ENCODE data around the gene DPYSL4.
A peak's percentile ranks its signal among the peaks of the same experiment; 100 is the strongest.

Gene DPYSL4

GRCh38 chr10:132164761-132165278 lies 21.9 kb upstream of the DPYSL4 start:
- peak; percentile 13 for DNase-seq

GRCh38 chr10:132165416-132165980 lies 21.2 kb upstream of the DPYSL4 start:
- DNase-seq: no peak

- DNase-seq: no peak
Observed at GRCh38 chr10:132166216-132166950, 20.4 kb upstream of the DPYSL4 start.

GRCh38 chr10:132167041-132167674 lies 19.6 kb upstream of the DPYSL4 start:
- DNase-seq: no peak

- no peak for DNase-seq
Observed at GRCh38 chr10:132167976-132168375, 18.8 kb upstream of the DPYSL4 start.

- no peak for DNase-seq
Observed at GRCh38 chr10:132168571-132169030, 18.1 kb upstream of the DPYSL4 start.

GRCh38 chr10:132169031-132169765 lies 17.6 kb upstream of the DPYSL4 start:
- no peak for DNase-seq

- no peak for DNase-seq
Observed at GRCh38 chr10:132169766-132170560, 16.8 kb upstream of the DPYSL4 start.

- DNase-seq: no peak
Observed at GRCh38 chr10:132170561-132171361, 16.0 kb upstream of the DPYSL4 start.

- no peak for DNase-seq
Observed at GRCh38 chr10:132172091-132173066, 14.4 kb upstream of the DPYSL4 start.

GRCh38 chr10:132173185-132173584 lies 13.6 kb upstream of the DPYSL4 start:
- DNase-seq: no peak

- DNase-seq: no peak
Observed at GRCh38 chr10:132174237-132174636, 12.5 kb upstream of the DPYSL4 start.

- no peak for DNase-seq
Observed at GRCh38 chr10:132175408-132175807, 11.3 kb upstream of the DPYSL4 start.

- peak; percentile 11 for DNase-seq
Observed at GRCh38 chr10:132175907-132176581, 10.7 kb upstream of the DPYSL4 start.

- no peak for DNase-seq
Observed at GRCh38 chr10:132176623-132177500, 9.9 kb upstream of the DPYSL4 start.

GRCh38 chr10:132178046-132178445 lies 8.7 kb upstream of the DPYSL4 start:
- no peak for DNase-seq

- DNase-seq: no peak
Observed at GRCh38 chr10:132178672-132179545, 7.8 kb upstream of the DPYSL4 start.

All from NCI-H526 treated with DMSO at 0.1 percent for 48 hours (cell line).